MG63 (cell line): ENCODE measurements around the gene TEN1. TPM values are rescaled to one million over a fixed set of nuclear protein-coding genes. Genes with fewer than 3 reads are reported as not detected.

Experiments used
- DNase-seq: peaks from one replicate; pipeline ENCODE4 v3.0.0-alpha.2; 2020
- H3K27me3 ChIP-seq: fragments of 250-450 bp; sonication (Bioruptor Pico); 2 replicates; pipeline ENCODE4 v1.5.1; 2020; ENCODE audit warnings: mild to moderate bottlenecking, moderate library complexity
- H3K36me3 ChIP-seq: fragments of 250-450 bp; sonication (Bioruptor Pico); 2 replicates; pipeline ENCODE4 v1.5.1; 2020; ENCODE audit warnings: mild to moderate bottlenecking, moderate library complexity
- H3K4me3 ChIP-seq: fragments of 250-450 bp; sonication (Bioruptor Pico); 2 replicates; pipeline ENCODE4 v1.5.1; 2020; ENCODE audit warnings: mild to moderate bottlenecking, moderate library complexity
- H3K9me3 ChIP-seq: fragments of 250-450 bp; sonication (Bioruptor Pico); 2 replicates; pipeline ENCODE4 v1.5.1; 2020; ENCODE audit warnings: mild to moderate bottlenecking, moderate library complexity
- total RNA-seq: library from RNA; depleted of rRNA; stranded (reverse); fragments of >200 nt; shearing (Covaris generic); gene quantifications from 2 replicates; pipeline ENCODE4 v1.2.3, GENCODE V29; 2014; ENCODE audit warnings: low replicate concordance

Gene TEN1
- total RNA-seq, 1 experiment from 2014 or later: 23.2 TPM

GRCh38 chr17:75998327-75998795 lies 19.3 kb downstream of the TEN1 start:
- DNase-seq: no peak
- Histone ChIP-seq H3K9me3 (no peaks in the 10 kb centered on the region), H3K4me3 (no peak overlapping the region), H3K27me3 (no peaks in the 10 kb centered on the region), H3K36me3 (peaks cover 8% of the 10 kb centered on the region)

- Histone ChIP-seq H3K9me3 (no peaks in the 10 kb centered on the region), H3K4me3 (no peak overlapping the region), H3K36me3 (peaks cover 4% of the 10 kb centered on the region; the same call in 1 of the 2 replicates), H3K27me3 (no peaks in the 10 kb centered on the region)
- peak; percentile 34 for DNase-seq
Measured at GRCh38 chr17:76000016-76000754, 21.1 kb downstream of the TEN1 start.

- Histone ChIP-seq H3K36me3 (peaks cover 7% of the 10 kb centered on the region; the same call in 1 of the 2 replicates), H3K27me3 (no peaks in the 10 kb centered on the region), H3K4me3 (no peak within 1 kb of the TSS), H3K9me3 (no peaks in the 10 kb centered on the region)
- no peak for DNase-seq
Measured at GRCh38 chr17:76000755-76001521, 21.9 kb downstream of the TEN1 start, which contains the start of gene CDK3. Gene CDK3, plus strand, starts transcription at chr17:76000855. Its CDS starts 571 bp downstream, at chr17:76001426.

GRCh38 chr17:76002100-76002499 lies 23.1 kb downstream of the TEN1 start:
- Histone ChIP-seq H3K9me3 (no peaks in the 10 kb centered on the region), H3K4me3 (no peak overlapping the region), H3K36me3 (peaks cover 7% of the 10 kb centered on the region; the same call in 1 of the 2 replicates), H3K27me3 (no peaks in the 10 kb centered on the region)
- no peak for DNase-seq

GRCh38 chr17:76003915-76004314 lies 24.9 kb downstream of the TEN1 start:
- Histone ChIP-seq H3K9me3 (no peaks in the 10 kb centered on the region), H3K27me3 (no peaks in the 10 kb centered on the region), H3K4me3 (no peak overlapping the region), H3K36me3 (peaks cover 7% of the 10 kb centered on the region; the same call in 1 of the 2 replicates)
- DNase-seq: no peak

GRCh38 chr17:76004750-76005262 lies 25.8 kb downstream of the TEN1 start:
- no peak overlapping the region for H3K4me3 ChIP-seq
- no peaks in the 10 kb centered on the region for H3K9me3 ChIP-seq
- peak; percentile 42 for DNase-seq
- H3K27me3 ChIP-seq: no peaks in the 10 kb centered on the region
- peaks cover 7% of the 10 kb centered on the region; the same call in 1 of the 2 replicates for H3K36me3 ChIP-seq

- Histone ChIP-seq H3K27me3 (no peaks in the 10 kb centered on the region), H3K4me3 (no peak overlapping the region), H3K36me3 (peaks cover 4% of the 10 kb centered on the region; the same call in 1 of the 2 replicates), H3K9me3 (no peaks in the 10 kb centered on the region)
- DNase-seq: peak; percentile 63
Measured at GRCh38 chr17:76005263-76006149, 26.5 kb downstream of the TEN1 start.

GRCh38 chr17:76007131-76007849 lies 28.2 kb downstream of the TEN1 start:
- DNase-seq: no peak
- Histone ChIP-seq H3K27me3 (no peaks in the 10 kb centered on the region), H3K4me3 (no peak overlapping the region), H3K9me3 (no peaks in the 10 kb centered on the region), H3K36me3 (peaks cover 4% of the 10 kb centered on the region; the same call in 1 of the 2 replicates)

- Histone ChIP-seq H3K9me3 (no peaks in the 10 kb centered on the region), H3K4me3 (no peak overlapping the region), H3K27me3 (no peaks in the 10 kb centered on the region), H3K36me3 (peaks cover 4% of the 10 kb centered on the region; the same call in 1 of the 2 replicates)
- DNase-seq: no peak
Measured at GRCh38 chr17:76007850-76008165, 28.8 kb downstream of the TEN1 start.

- DNase-seq: no peak
- Histone ChIP-seq H3K27me3 (no peaks in the 10 kb centered on the region), H3K4me3 (no peak overlapping the region), H3K36me3 (peaks cover 4% of the 10 kb centered on the region; the same call in 1 of the 2 replicates), H3K9me3 (no peaks in the 10 kb centered on the region)
Measured at GRCh38 chr17:76008208-76008607, 29.2 kb downstream of the TEN1 start.

GRCh38 chr17:76008630-76009425 lies 29.8 kb downstream of the TEN1 start:
- H3K27me3 ChIP-seq: no peaks in the 10 kb centered on the region
- no peaks in the 10 kb centered on the region for H3K9me3 ChIP-seq
- no peak for DNase-seq

GRCh38 chr17:76009447-76009846 lies 30.4 kb downstream of the TEN1 start:
- H3K27me3 ChIP-seq: no peaks in the 10 kb centered on the region
- DNase-seq: no peak
- peaks cover 4% of the 10 kb centered on the region; the same call in 1 of the 2 replicates for H3K36me3 ChIP-seq
- no peak overlapping the region for H3K4me3 ChIP-seq
- no peaks in the 10 kb centered on the region for H3K9me3 ChIP-seq

More at GRCh38 chr17:76008630-76009425, 29.8 kb downstream of the TEN1 start:
- no peak overlapping the region for H3K4me3 ChIP-seq
- H3K36me3 ChIP-seq: peaks cover 4% of the 10 kb centered on the region; the same call in 1 of the 2 replicates

- H3K36me3 ChIP-seq: peaks cover 4% of the 10 kb centered on the region; the same call in 1 of the 2 replicates
- no peaks in the 10 kb centered on the region for H3K27me3 ChIP-seq
- no peaks in the 10 kb centered on the region for H3K9me3 ChIP-seq
- no peak for DNase-seq
- no peak overlapping the region for H3K4me3 ChIP-seq
Measured at GRCh38 chr17:76009969-76010661, 31.1 kb downstream of the TEN1 start.

- Histone ChIP-seq H3K36me3 (no peaks in the 10 kb centered on the region), H3K9me3 (no peaks in the 10 kb centered on the region)
- no peak for DNase-seq
Measured at GRCh38 chr17:76011951-76012350, 32.9 kb downstream of the TEN1 start.

More at GRCh38 chr17:76011951-76012350, 32.9 kb downstream of the TEN1 start:
- Histone ChIP-seq H3K4me3 (no peak overlapping the region), H3K27me3 (no peaks in the 10 kb centered on the region)
